Purkinje cell (primary cell): ENCODE data around the gene UNC93A. TPM values are rescaled to one million over a fixed set of nuclear protein-coding genes. Genes with fewer than 3 reads are reported as not detected.

ENCODE experiments used
- polyA plus RNA-seq: library from polyadenylated mRNA; unstranded; fragments of >200 nt; fragmentation: Nextera tagmentation; gene quantifications from 2 replicates; pipeline ENCODE4 v1.2.1, GENCODE V29; 2014

UNC93A gene
- not detected in 2 replicates for polyA plus RNA-seq

GRCh38 chr6:167290786-167291622, at the start of gene UNC93A:
Gene UNC93A, plus strand, starts transcription at chr6:167291315. Its CDS starts 175 bp downstream, at chr6:167291490.

Other genes with a start within 250 kb of the UNC93A start
- 1.5 and 4.3 TPM in 2 replicates for gene CCR6, start 168.2 kb upstream of the UNC93A start, polyA plus RNA-seq
- not detected in 2 replicates for gene GPR31, start 133.3 kb upstream of the UNC93A start, polyA plus RNA-seq
- gene TTLL2, start 33.8 kb downstream of the UNC93A start, polyA plus RNA-seq = not detected in 2 replicates